Mesenchymal stem cell (in vitro differentiated cells and primary cell): ENCODE results near the gene CLDN7.

Source experiments
- DNase-seq: peaks from one replicate; pipeline ENCODE4 v3.0.0-alpha.2; 2013
- H2AFZ ChIP-seq: one replicate; pipeline ENCODE4 v1.6.1; 2013; ENCODE audit warnings: low read depth, mild to moderate bottlenecking, control low read depth, inconsistent platforms, low read length, moderate library complexity
- H2AK5ac ChIP-seq: 2 replicates; pipeline ENCODE4 v1.6.1; 2013; ENCODE audit warnings: low read length, moderate library complexity, mild to moderate bottlenecking, inconsistent platforms; ENCODE audit not compliant: severe bottlenecking
- H2BK120ac ChIP-seq: one replicate; pipeline ENCODE4 v1.6.1; 2013; ENCODE audit warnings: low read depth, mild to moderate bottlenecking, inconsistent platforms, low read length, moderate library complexity
- H2BK12ac ChIP-seq, 2 experiments: one replicate each; pipeline ENCODE4 v1.6.1; 2013; ENCODE audit warnings: inconsistent platforms in 2 of 2, low read length in 2 of 2, mild to moderate bottlenecking in 2 of 2, moderate library complexity in 2 of 2, control low read depth in 1 of 2
- H2BK15ac ChIP-seq: one replicate; pipeline ENCODE4 v1.6.1; 2013; ENCODE audit warnings: mild to moderate bottlenecking, low read depth, inconsistent platforms; ENCODE audit not compliant: poor library complexity, severe bottlenecking
- H2BK5ac ChIP-seq: 2 replicates; pipeline ENCODE4 v1.6.1; 2013; ENCODE audit warnings: low read depth, mild to moderate bottlenecking, low read length, control low read depth, inconsistent platforms; ENCODE audit not compliant: poor library complexity, severe bottlenecking
- H3K14ac ChIP-seq, 2 experiments: one replicate each; pipeline ENCODE4 v1.6.1; 2013; ENCODE audit warnings: inconsistent platforms in 2 of 2, low read length in 2 of 2, control low read depth in 1 of 2, mild to moderate bottlenecking in 1 of 2, moderate library complexity in 1 of 2
- H3K18ac ChIP-seq, 2 experiments: one replicate each; pipeline ENCODE4 v1.6.1; 2013; ENCODE audit warnings: inconsistent platforms in 2 of 2, low read length in 2 of 2, control low read depth in 1 of 2, low read depth in 1 of 2, mild to moderate bottlenecking in 1 of 2
- H3K23ac ChIP-seq, 2 experiments: one replicate each; pipeline ENCODE4 v1.6.1; 2013; ENCODE audit warnings: inconsistent platforms in 2 of 2, low read length in 2 of 2, mild to moderate bottlenecking in 2 of 2, moderate library complexity in 2 of 2, control low read depth in 1 of 2
- H3K27ac ChIP-seq: 2 replicates; pipeline ENCODE4 v1.5.1; 2013; ENCODE audit warnings: mild to moderate bottlenecking, moderate library complexity, low read length, control low read depth, inconsistent platforms; ENCODE audit not compliant: poor library complexity, severe bottlenecking
- H3K27me3 ChIP-seq, 2 experiments: 2 replicates each; pipeline versions ENCODE4 v1.6.1 to v1.7.0; 2013; ENCODE audit warnings: low read length in 2 of 2, mild to moderate bottlenecking in 2 of 2, moderate library complexity in 2 of 2, control low read depth in 1 of 2, inconsistent platforms in 1 of 2; ENCODE audit not compliant: control insufficient read depth in 1 of 2, insufficient read depth in 1 of 2
- H3K36me3 ChIP-seq, 2 experiments: 2 replicates each; pipeline versions ENCODE4 v1.6.1 to v1.7.0; 2013; ENCODE audit warnings: low read length in 2 of 2, control low read depth in 1 of 2, inconsistent platforms in 1 of 2, low read depth in 1 of 2, mild to moderate bottlenecking in 1 of 2; ENCODE audit not compliant: insufficient read depth in 2 of 2, control insufficient read depth in 1 of 2
- H3K4ac ChIP-seq, 2 experiments: one replicate each; pipeline ENCODE4 v1.6.1; 2013; ENCODE audit warnings: inconsistent platforms in 2 of 2, low read length in 2 of 2, mild to moderate bottlenecking in 2 of 2, moderate library complexity in 2 of 2, control low read depth in 1 of 2, low read depth in 1 of 2
- H3K4me1 ChIP-seq: 2 replicates; pipeline ENCODE4 v1.6.1; 2013; ENCODE audit warnings: low read depth, low read length, control low read depth; ENCODE audit not compliant: control insufficient read depth, insufficient read depth
- H3K4me2 ChIP-seq: 2 replicates; pipeline ENCODE4 v1.6.1; 2013; ENCODE audit warnings: low read length, mild to moderate bottlenecking, inconsistent platforms; ENCODE audit not compliant: poor library complexity, severe bottlenecking
- H3K4me3 ChIP-seq, 2 experiments: 2 replicates each; pipeline versions ENCODE4 v1.5.1 to v1.7.0; 2013; ENCODE audit warnings: low read length in 2 of 2, mild to moderate bottlenecking in 2 of 2, control low read depth in 1 of 2, low read depth in 1 of 2; ENCODE audit not compliant: insufficient read depth in 1 of 2
- H3K79me1 ChIP-seq: replicated peaks from 2 replicates; pipeline ENCODE4 v1.6.1; 2013; ENCODE audit warnings: mild to moderate bottlenecking, control low read depth, low read length, inconsistent platforms; ENCODE audit not compliant: poor library complexity, severe bottlenecking
- H3K9ac ChIP-seq: 2 replicates; pipeline ENCODE4 v1.7.0; 2013; ENCODE audit warnings: mild to moderate bottlenecking, low read length, moderate library complexity
- H3K9me3 ChIP-seq: 2 replicates; pipeline ENCODE4 v1.7.0; 2013; ENCODE audit warnings: mild to moderate bottlenecking, low read length; ENCODE audit not compliant: control insufficient read depth
- H4K8ac ChIP-seq: one replicate; pipeline ENCODE4 v1.6.1; 2013; ENCODE audit warnings: inconsistent platforms, mild to moderate bottlenecking, low read length, moderate library complexity
- H4K91ac ChIP-seq: one replicate; pipeline ENCODE4 v1.6.1; 2013; ENCODE audit warnings: mild to moderate bottlenecking, low read length, inconsistent platforms
- WGBS: methylation state at CpG from one replicate; pipeline ENCODE4 v1.1.7; 2013; ENCODE audit warnings: mixed read lengths; 5-methylcytosine and 5-hydroxymethylcytosine counted together

The CLDN7 gene

DNA sequence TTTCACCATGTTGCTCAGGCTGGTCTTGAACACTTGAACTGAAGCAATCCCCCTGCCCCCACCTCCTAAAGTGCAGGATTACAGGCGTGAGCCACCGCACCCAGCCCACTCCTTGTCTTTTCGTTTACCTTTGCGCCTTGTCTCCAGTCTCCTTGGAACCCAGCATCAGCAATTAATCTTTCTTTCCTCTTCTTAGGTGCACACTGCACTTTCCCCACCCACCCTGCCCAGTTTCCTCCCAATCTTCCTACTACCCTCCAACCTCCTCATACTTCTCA, 1.5 kb upstream of the CLDN7 start:
- H2AFZ ChIP-seq, result no peak overlapping the region
- H3K4me3 ChIP-seq, result no peak overlapping the region
- no peak overlapping the region for H2AK5ac ChIP-seq
- no peak overlapping the region for H2BK120ac ChIP-seq
- H3K4me1 ChIP-seq, result peaks cover 26% of the 10 kb centered on the region
- peaks cover 13 to 21% of the 10 kb centered on the region in 2 experiments for H3K27me3 ChIP-seq
- peaks cover 9 to 14% of the 10 kb centered on the region in 2 experiments for H3K36me3 ChIP-seq
- H4K8ac ChIP-seq, result peak overlapping the region; percentile 71
- no peak overlapping the region for H3K9ac ChIP-seq
- WGBS, result 63% methylated on average over 4 of the region's 4 CpGs
- H2BK15ac ChIP-seq, result peak overlapping the region; percentile 12
- H3K79me1 ChIP-seq, result no peaks in the 10 kb centered on the region
- no peaks in the 10 kb centered on the region for H3K9me3 ChIP-seq
- no peak overlapping the region for H3K23ac ChIP-seq
- no peak overlapping the region for H3K4me2 ChIP-seq
- no peak overlapping the region for H4K91ac ChIP-seq
- H3K18ac ChIP-seq, result no peak overlapping the region
- DNase-seq, result no peak
- H3K14ac ChIP-seq, result no peak overlapping the region
- H2BK12ac ChIP-seq, result no peak overlapping the region
- no peak overlapping the region for H2BK5ac ChIP-seq
- H3K4ac ChIP-seq, result no peak overlapping the region
- no peak overlapping the region for H3K27ac ChIP-seq

GRCh38 chr17:7262935-7263800, 890 bp upstream of the CLDN7 start:
- H2AFZ ChIP-seq, result peak overlapping the region; percentile 16
- peak overlapping the region; percentile 71 for H4K8ac ChIP-seq
- no peaks in the 10 kb centered on the region for H3K9me3 ChIP-seq
- no peak overlapping the region for H3K4me2 ChIP-seq
- 16% methylated on average over 25 of the region's 26 CpGs for WGBS
- H2BK120ac ChIP-seq, result no peak overlapping the region
- H3K79me1 ChIP-seq, result no peaks in the 10 kb centered on the region
- H4K91ac ChIP-seq, result peak overlapping the region; percentile 29
- DNase-seq, result no peak
- peak overlapping the region in 1 of 2 experiments; percentile 32 for H3K4me3 ChIP-seq
- H3K14ac ChIP-seq, result no peak overlapping the region
- peak overlapping the region; percentile 83 for H2BK15ac ChIP-seq
- H3K27me3 ChIP-seq, result peaks cover 13 to 21% of the 10 kb centered on the region in 2 experiments
- H3K18ac ChIP-seq, result peak overlapping the region; percentile 13 to 71
- peaks cover 26% of the 10 kb centered on the region for H3K4me1 ChIP-seq
- H3K4ac ChIP-seq, result no peak overlapping the region
- H2AK5ac ChIP-seq, result no peak overlapping the region
- no peak overlapping the region for H3K9ac ChIP-seq
- peaks cover 14 to 17% of the 10 kb centered on the region in 2 experiments for H3K36me3 ChIP-seq
- peak overlapping the region in 1 of 2 experiments; percentile 57 for H2BK12ac ChIP-seq
- H3K27ac ChIP-seq, result no peak overlapping the region
- no peak overlapping the region for H3K23ac ChIP-seq
- no peak overlapping the region for H2BK5ac ChIP-seq

GRCh38 chr17:7261379-7262191, 693 bp downstream of the CLDN7 start:
- WGBS, result 10% methylated on average over 58 of the region's 71 CpGs
- DNase-seq, result no peak
- no peaks in the 10 kb centered on the region for H3K9me3 ChIP-seq

More at GRCh38 chr17:7261379-7262191, 693 bp downstream of the CLDN7 start:
- H3K18ac ChIP-seq, result peak overlapping the region; percentile 40 to 94
- peak overlapping the region; percentile 98 for H4K8ac ChIP-seq
- peaks cover 26% of the 10 kb centered on the region for H3K4me1 ChIP-seq
- peak overlapping the region; percentile 86 for H3K4me2 ChIP-seq
- peaks cover 13 to 21% of the 10 kb centered on the region in 2 experiments for H3K27me3 ChIP-seq
- peak overlapping the region in 1 of 2 experiments; percentile 2 for H3K14ac ChIP-seq
- H3K23ac ChIP-seq, result peak overlapping the region in 1 of 2 experiments; percentile 91
- H2BK15ac ChIP-seq, result no peak overlapping the region
- no peak overlapping the region for H2BK5ac ChIP-seq
- peaks cover 3% of the 10 kb centered on the region for H3K79me1 ChIP-seq
- peak overlapping the region; percentile 29 for H2BK120ac ChIP-seq
- peak overlapping the region; percentile 54 to 73 for H3K4ac ChIP-seq
- H4K91ac ChIP-seq, result peak overlapping the region; percentile 80
- peak overlapping the region; percentile 78 for H2AFZ ChIP-seq
- H2AK5ac ChIP-seq, result no peak overlapping the region
- peak overlapping the region; percentile 72 for H3K9ac ChIP-seq
- H3K27ac ChIP-seq, result no peak overlapping the region
- peak overlapping the region in 1 of 2 experiments; percentile 0 for H2BK12ac ChIP-seq
- H3K4me3 ChIP-seq, result peak overlapping the region; percentile 56 to 68
- H3K36me3 ChIP-seq, result peaks cover 26 to 29% of the 10 kb centered on the region in 2 experiments
